HepG2 (cell line): ENCODE measurements around the gene RTEL1. TPM values are rescaled to one million over a fixed set of nuclear protein-coding genes. Genes with fewer than 3 reads are reported as not detected.
A peak's percentile ranks its signal among the peaks of the same experiment; 100 is the strongest.

Source experiments
- AGO2 ChIP-seq: fragments of 200-400 bp; formaldehyde crosslinking; optimal IDR thresholded peaks from 2 replicates; pipeline ENCODE3; 2017; ENCODE audit warnings: mild to moderate bottlenecking, low read depth, low read length, moderate library complexity
- AKAP8 ChIP-seq: sonication (generic); formaldehyde crosslinking; IDR thresholded peaks from 2 replicates; pipeline ENCODE4 v1.5.1; 2020; ENCODE audit warnings: mild to moderate bottlenecking, missing genetic modification reagents
- CBX1 ChIP-seq: IDR thresholded peaks from one replicate; pipeline ENCODE4 v1.6.1; 2016; ENCODE audit warnings: antibody characterized with exemption, low read depth
- CHCHD3 ChIP-seq: sonication (generic); formaldehyde crosslinking; IDR thresholded peaks from 2 replicates; pipeline ENCODE4 v1.8.0; 2022; ENCODE audit warnings: mild to moderate bottlenecking, missing genetic modification reagents, moderate library complexity
- GABPB1 ChIP-seq: IDR thresholded peaks from 2 replicates; pipeline ENCODE4 v1.6.1; 2016; ENCODE audit warnings: mild to moderate bottlenecking, missing genetic modification reagents, moderate library complexity, missing compliant biosample characterization
- HOXA9 ChIP-seq: sonication (generic); formaldehyde crosslinking; IDR thresholded peaks from 2 replicates; pipeline ENCODE4 v1.8.1; 2022; ENCODE audit warnings: missing genetic modification reagents, mild to moderate bottlenecking, moderate library complexity, borderline replicate concordance
- IKZF1 ChIP-seq: fragments of 450-650 bp; IDR thresholded peaks from 2 replicates; pipeline ENCODE4 v1.7.1; 2016
- IRF2 ChIP-seq: IDR thresholded peaks from 2 replicates; pipeline ENCODE4 v1.6.1; 2018; ENCODE audit warnings: missing genetic modification reagents, missing compliant biosample characterization
- JDP2 ChIP-seq: sonication (generic); formaldehyde crosslinking; IDR thresholded peaks from 2 replicates; pipeline ENCODE4 v1.8.1; 2022; ENCODE audit warnings: missing genetic modification reagents, borderline replicate concordance
- KDM2A ChIP-seq: sonication (generic); formaldehyde crosslinking; IDR thresholded peaks from 2 replicates; pipeline ENCODE4 v1.4.0; 2020; ENCODE audit warnings: low read depth, missing genetic modification reagents, borderline replicate concordance
- MBNL3 ChIP-seq: fragments of 250-450 bp; sonication (Bioruptor Pico); conservative IDR thresholded peaks from 2 replicates; pipeline ENCODE4 v1.8.0; 2022; ENCODE audit warnings: mild to moderate bottlenecking, inconsistent platforms
- NRL ChIP-seq: sonication (generic); formaldehyde crosslinking; IDR thresholded peaks from 2 replicates; pipeline ENCODE4 v1.5.0; 2020; ENCODE audit warnings: missing genetic modification reagents, mild to moderate bottlenecking, moderate library complexity, borderline replicate concordance
- SMARCE1 ChIP-seq: fragments of 450-650 bp; IDR thresholded peaks from 2 replicates; pipeline ENCODE4 v1.6.1; 2017; ENCODE audit warnings: borderline replicate concordance
- SRY ChIP-seq: sonication (generic); formaldehyde crosslinking; IDR thresholded peaks from 2 replicates; pipeline ENCODE4 v1.8.0; 2022; ENCODE audit warnings: mild to moderate bottlenecking, missing genetic modification reagents
- SSRP1 ChIP-seq: IDR thresholded peaks from 2 replicates; pipeline ENCODE4 v1.6.1; 2016; ENCODE audit warnings: control low read depth
- ZBTB1 ChIP-seq: sonication (generic); formaldehyde crosslinking; IDR thresholded peaks from 2 replicates; pipeline ENCODE4 v1.4.0; 2020; ENCODE audit warnings: missing genetic modification reagents, borderline replicate concordance
- ZC3H4 ChIP-seq: sonication (generic); formaldehyde crosslinking; IDR thresholded peaks from 2 replicates; pipeline ENCODE4 v1.4.0; 2020; ENCODE audit warnings: missing genetic modification reagents, borderline replicate concordance
- ZNF224 ChIP-seq: sonication (generic); formaldehyde crosslinking; IDR thresholded peaks from 2 replicates; pipeline ENCODE4 v1.5.0; 2020; ENCODE audit warnings: mild to moderate bottlenecking, missing genetic modification reagents
- ZNF234 ChIP-seq: sonication (generic); formaldehyde crosslinking; conservative IDR thresholded peaks from 2 replicates; pipeline ENCODE4 v1.5.1; 2020; ENCODE audit warnings: mild to moderate bottlenecking, missing genetic modification reagents
- ZNF772 ChIP-seq: sonication (generic); formaldehyde crosslinking; IDR thresholded peaks from 2 replicates; pipeline ENCODE4 v1.5.0; 2020; ENCODE audit warnings: mild to moderate bottlenecking, missing genetic modification reagents
- ZNF781 ChIP-seq: sonication (generic); formaldehyde crosslinking; IDR thresholded peaks from 2 replicates; pipeline ENCODE4 v1.5.1; 2020; ENCODE audit warnings: borderline replicate concordance, mild to moderate bottlenecking, missing genetic modification reagents; ENCODE audit errors: not compliant biosample characterization
- polyA plus RNA-seq, 8 experiments: library from polyadenylated mRNA; depleted of rRNA in 3 of 8; stranded (reverse) in 7 of 8; unstranded in 1 of 8; fragments of >200 nt; fragmentation: Illumina TruSeq in 4 of 8; extraction: Trizol in 4 of 8; gene quantifications; 2 replicates each; pipeline versions ENCODE4 v1.2.1 to v1.2.3, GENCODE V29; 2011 to 2016; ENCODE audit warnings: low read depth in 4 of 8, missing spikeins in 1 of 8, mixed read lengths in 1 of 8; ENCODE audit not compliant: insufficient read depth in 1 of 8
- total RNA-seq, 5 experiments: library from RNA; depleted of rRNA; stranded (reverse); fragments of >200 nt; fragmentation: Illumina TruSeq; extraction: Trizol; gene quantifications; 2 replicates each; pipeline ENCODE4 v1.2.3, GENCODE V29; 2016; ENCODE audit warnings: low read depth in 1 of 5
- TF ChIP-seq, protein P1 (sequence below): sonication (generic); formaldehyde crosslinking; IDR thresholded peaks from 2 replicates; pipeline ENCODE4 v1.5.1; 2020; ENCODE audit warnings: missing genetic modification reagents, mild to moderate bottlenecking, borderline replicate concordance
- TF ChIP-seq, protein P2 (sequence below): sonication (generic); formaldehyde crosslinking; IDR thresholded peaks from 2 replicates; pipeline ENCODE4 v1.4.0; 2020; ENCODE audit warnings: mild to moderate bottlenecking, missing genetic modification reagents
- TF ChIP-seq, protein P3 (sequence below): sonication (generic); formaldehyde crosslinking; IDR thresholded peaks from 2 replicates; pipeline ENCODE4 v1.8.0; 2022; ENCODE audit warnings: mild to moderate bottlenecking, missing genetic modification reagents, moderate library complexity
- TF ChIP-seq, protein P4 (sequence below): sonication (generic); formaldehyde crosslinking; IDR thresholded peaks from 2 replicates; pipeline ENCODE4 v1.4.0; 2020; ENCODE audit warnings: missing genetic modification reagents, mild to moderate bottlenecking, borderline replicate concordance

RTEL1 gene
- total and polyA plus RNA-seq, 2 of the 13 experiments (the other 11 are each of a cell fraction or from before 2014, with no cell fraction given) = 21.8 to 36.4 TPM

DNA sequence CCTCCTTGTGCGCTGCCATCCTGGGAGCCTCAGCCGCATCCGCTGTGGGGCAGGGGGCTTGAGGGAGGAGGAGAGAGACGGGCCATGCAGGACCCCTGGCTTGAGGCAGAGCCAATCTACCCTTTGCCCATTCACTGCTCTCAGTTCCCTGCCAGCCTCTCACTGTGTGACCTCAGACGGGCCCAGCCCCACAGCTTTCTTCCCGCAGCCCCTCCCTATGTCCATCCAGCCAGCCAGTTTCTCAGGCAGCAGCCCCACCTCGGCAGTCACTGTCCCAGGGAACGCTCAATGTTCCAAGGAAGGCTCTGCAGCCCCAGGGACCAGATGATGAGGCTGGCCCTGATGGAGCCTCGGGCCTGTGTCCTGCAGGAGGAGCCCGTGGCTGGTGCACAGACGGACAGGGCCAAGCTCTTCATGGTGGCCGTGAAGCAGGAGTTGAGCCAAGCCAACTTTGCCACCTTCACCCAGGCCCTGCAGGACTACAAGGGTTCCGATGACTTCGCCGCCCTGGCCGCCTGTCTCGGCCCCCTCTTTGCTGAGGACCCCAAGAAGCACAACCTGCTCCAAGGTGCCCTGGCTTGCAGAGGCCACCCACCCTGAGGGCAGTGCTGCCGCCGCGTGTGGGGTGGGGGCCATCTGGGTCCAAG, 34.4 kb downstream of the RTEL1 start (continued):
- TF ChIP-seq, protein P1, sequence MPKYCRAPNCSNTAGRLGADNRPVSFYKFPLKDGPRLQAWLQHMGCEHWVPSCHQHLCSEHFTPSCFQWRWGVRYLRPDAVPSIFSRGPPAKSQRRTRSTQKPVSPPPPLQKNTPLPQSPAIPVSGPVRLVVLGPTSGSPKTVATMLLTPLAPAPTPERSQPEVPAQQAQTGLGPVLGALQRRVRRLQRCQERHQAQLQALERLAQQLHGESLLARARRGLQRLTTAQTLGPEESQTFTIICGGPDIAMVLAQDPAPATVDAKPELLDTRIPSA (CRISPR knock-in tag) = no peak
- no peak for TF ChIP-seq CBX1
- no peak for TF ChIP-seq SMARCE1
- TF ChIP-seq AGO2 = peak; percentile 90
- TF ChIP-seq, protein P2, sequence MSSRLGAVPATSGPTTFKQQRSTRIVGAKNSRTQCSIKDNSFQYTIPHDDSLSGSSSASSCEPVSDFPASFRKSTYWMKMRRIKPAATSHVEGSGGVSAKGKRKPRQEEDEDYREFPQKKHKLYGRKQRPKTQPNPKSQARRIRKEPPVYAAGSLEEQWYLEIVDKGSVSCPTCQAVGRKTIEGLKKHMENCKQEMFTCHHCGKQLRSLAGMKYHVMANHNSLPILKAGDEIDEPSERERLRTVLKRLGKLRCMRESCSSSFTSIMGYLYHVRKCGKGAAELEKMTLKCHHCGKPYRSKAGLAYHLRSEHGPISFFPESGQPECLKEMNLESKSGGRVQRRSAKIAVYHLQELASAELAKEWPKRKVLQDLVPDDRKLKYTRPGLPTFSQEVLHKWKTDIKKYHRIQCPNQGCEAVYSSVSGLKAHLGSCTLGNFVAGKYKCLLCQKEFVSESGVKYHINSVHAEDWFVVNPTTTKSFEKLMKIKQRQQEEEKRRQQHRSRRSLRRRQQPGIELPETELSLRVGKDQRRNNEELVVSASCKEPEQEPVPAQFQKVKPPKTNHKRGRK (CRISPR knock-in tag) = no peak
- peak; percentile 13; the same call in 1 of the 2 replicates for TF ChIP-seq GABPB1 (CRISPR knock-in tag)
- TF ChIP-seq CHCHD3 (CRISPR knock-in tag) = no peak
- 0 out of 2 replicates have a peak, but pooled peaks have one; percentile 46 for TF ChIP-seq ZNF234 (CRISPR knock-in tag)
- no peak for TF ChIP-seq ZBTB1 (CRISPR knock-in tag)
- peak; percentile 73; the same call in 1 of the 2 replicates for TF ChIP-seq KDM2A
- TF ChIP-seq ZNF772 (CRISPR knock-in tag) = 0 out of 2 replicates have a peak, but pooled peaks have one; percentile 31
- TF ChIP-seq JDP2 (CRISPR knock-in tag) = no peak
- 0 out of 2 replicates have a peak, but pooled peaks have one; percentile 1 for TF ChIP-seq ZC3H4 (CRISPR knock-in tag)
- peak; percentile 88 for TF ChIP-seq AKAP8 (CRISPR knock-in tag)
- TF ChIP-seq NRL (CRISPR knock-in tag) = no peak
- TF ChIP-seq IRF2 (CRISPR knock-in tag) = no peak
- TF ChIP-seq HOXA9 (CRISPR knock-in tag) = no peak
- no peak for TF ChIP-seq ZNF781
- 0 out of 2 replicates have a peak, but pooled peaks have one; percentile 32 for TF ChIP-seq SRY (CRISPR knock-in tag)
- TF ChIP-seq, protein P3, sequence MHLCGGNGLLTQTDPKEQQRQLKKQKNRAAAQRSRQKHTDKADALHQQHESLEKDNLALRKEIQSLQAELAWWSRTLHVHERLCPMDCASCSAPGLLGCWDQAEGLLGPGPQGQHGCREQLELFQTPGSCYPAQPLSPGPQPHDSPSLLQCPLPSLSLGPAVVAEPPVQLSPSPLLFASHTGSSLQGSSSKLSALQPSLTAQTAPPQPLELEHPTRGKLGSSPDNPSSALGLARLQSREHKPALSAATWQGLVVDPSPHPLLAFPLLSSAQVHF = no peak
- no peak; the same call in 1 of the 2 replicates for TF ChIP-seq SSRP1
- TF ChIP-seq IKZF1 = no peak
- TF ChIP-seq MBNL3 (CRISPR knock-in tag) = no peak
- TF ChIP-seq, protein P4, sequence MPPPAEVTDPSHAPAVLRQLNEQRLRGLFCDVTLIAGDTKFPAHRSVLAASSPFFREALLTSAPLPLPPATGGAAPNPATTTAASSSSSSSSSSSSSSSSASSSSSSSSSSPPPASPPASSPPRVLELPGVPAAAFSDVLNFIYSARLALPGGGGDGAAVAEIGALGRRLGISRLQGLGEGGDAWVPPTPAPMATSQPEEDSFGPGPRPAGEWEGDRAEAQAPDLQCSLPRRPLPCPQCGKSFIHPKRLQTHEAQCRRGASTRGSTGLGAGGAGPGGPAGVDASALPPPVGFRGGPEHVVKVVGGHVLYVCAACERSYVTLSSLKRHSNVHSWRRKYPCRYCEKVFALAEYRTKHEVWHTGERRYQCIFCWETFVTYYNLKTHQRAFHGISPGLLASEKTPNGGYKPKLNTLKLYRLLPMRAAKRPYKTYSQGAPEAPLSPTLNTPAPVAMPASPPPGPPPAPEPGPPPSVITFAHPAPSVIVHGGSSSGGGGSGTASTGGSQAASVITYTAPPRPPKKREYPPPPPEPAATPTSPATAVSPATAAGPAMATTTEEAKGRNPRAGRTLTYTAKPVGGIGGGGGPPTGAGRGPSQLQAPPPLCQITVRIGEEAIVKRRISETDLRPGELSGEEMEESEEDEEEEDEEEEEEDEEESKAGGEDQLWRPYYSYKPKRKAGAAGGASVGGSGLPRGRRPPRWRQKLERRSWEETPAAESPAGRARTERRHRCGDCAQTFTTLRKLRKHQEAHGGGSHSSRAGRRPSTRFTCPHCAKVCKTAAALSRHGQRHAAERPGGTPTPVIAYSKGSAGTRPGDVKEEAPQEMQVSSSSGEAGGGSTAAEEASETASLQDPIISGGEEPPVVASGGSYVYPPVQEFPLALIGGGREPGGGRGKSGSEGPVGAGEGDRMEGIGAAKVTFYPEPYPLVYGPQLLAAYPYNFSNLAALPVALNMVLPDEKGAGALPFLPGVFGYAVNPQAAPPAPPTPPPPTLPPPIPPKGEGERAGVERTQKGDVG (CRISPR knock-in tag) = no peak
- no peak for TF ChIP-seq ZNF224 (CRISPR knock-in tag)
